ENCODE data around the gene CDH12. TPM values are rescaled to one million over a fixed set of nuclear protein-coding genes. Genes with fewer than 3 reads are reported as not detected.

CDH12 gene
- total RNA-seq, 4 donors from 2014 or later, result not detected

- no peak for DNase-seq (ENCODE audit: low spot score)
- TF ChIP-seq, protein P1, sequence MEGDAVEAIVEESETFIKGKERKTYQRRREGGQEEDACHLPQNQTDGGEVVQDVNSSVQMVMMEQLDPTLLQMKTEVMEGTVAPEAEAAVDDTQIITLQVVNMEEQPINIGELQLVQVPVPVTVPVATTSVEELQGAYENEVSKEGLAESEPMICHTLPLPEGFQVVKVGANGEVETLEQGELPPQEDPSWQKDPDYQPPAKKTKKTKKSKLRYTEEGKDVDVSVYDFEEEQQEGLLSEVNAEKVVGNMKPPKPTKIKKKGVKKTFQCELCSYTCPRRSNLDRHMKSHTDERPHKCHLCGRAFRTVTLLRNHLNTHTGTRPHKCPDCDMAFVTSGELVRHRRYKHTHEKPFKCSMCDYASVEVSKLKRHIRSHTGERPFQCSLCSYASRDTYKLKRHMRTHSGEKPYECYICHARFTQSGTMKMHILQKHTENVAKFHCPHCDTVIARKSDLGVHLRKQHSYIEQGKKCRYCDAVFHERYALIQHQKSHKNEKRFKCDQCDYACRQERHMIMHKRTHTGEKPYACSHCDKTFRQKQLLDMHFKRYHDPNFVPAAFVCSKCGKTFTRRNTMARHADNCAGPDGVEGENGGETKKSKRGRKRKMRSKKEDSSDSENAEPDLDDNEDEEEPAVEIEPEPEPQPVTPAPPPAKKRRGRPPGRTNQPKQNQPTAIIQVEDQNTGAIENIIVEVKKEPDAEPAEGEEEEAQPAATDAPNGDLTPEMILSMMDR (IDR thresholded peaks at IDR 0.05), result no peak
Measured at GRCh38 chr5:21931116-21931515, 922.0 kb downstream of the CDH12 start.

GRCh38 chr5:21919414-21920022 is 933.6 kb downstream of the CDH12 start:
- TF ChIP-seq, protein P1 (IDR thresholded peaks at IDR 0.05), result no peak
- ATAC-seq (ENCODE audit: low FRiP score) (no peak), DNase-seq (ENCODE audit: low spot score) (no peak)

More at GRCh38 chr5:21931116-21931515, 922.0 kb downstream of the CDH12 start:
- no peak for ATAC-seq (ENCODE audit: low FRiP score)

DNA sequence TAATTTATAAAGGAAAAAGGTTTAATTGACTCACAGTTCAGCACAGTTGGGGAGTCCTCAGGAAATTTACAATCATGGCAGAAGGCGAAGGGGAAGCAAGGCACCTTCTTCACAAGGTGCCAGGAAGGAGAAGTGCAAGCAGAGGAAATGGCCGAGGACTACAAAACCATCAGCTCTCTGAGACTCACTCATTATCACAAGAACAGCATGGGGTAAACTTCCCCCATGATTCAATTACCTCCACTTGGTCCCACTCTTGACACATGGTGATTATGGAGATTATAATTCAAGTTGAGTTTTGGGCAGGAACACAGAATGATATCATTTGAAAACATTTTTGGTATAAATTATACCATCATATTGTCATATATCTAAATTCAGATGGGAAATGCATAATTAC is 934.7 kb downstream of the CDH12 start:
- TF ChIP-seq, protein P1 (IDR thresholded peaks at IDR 0.05), result no peak
- ATAC-seq (ENCODE audit: low FRiP score), result no peak
- no peak for DNase-seq (ENCODE audit: low spot score)

- TF ChIP-seq, protein P1 (IDR thresholded peaks at IDR 0.05), result no peak
- DNase-seq (ENCODE audit: low spot score), result no peak
- no peak for ATAC-seq (ENCODE audit: low FRiP score)
Measured at GRCh38 chr5:21910731-21911130, 942.4 kb downstream of the CDH12 start.

- TF ChIP-seq, protein P1 (IDR thresholded peaks at IDR 0.05), result no peak
- no peak for ATAC-seq (ENCODE audit: low FRiP score)
- DNase-seq (ENCODE audit: low spot score), result no peak
Measured at GRCh38 chr5:21895766-21896350, 957.3 kb downstream of the CDH12 start.

DNA sequence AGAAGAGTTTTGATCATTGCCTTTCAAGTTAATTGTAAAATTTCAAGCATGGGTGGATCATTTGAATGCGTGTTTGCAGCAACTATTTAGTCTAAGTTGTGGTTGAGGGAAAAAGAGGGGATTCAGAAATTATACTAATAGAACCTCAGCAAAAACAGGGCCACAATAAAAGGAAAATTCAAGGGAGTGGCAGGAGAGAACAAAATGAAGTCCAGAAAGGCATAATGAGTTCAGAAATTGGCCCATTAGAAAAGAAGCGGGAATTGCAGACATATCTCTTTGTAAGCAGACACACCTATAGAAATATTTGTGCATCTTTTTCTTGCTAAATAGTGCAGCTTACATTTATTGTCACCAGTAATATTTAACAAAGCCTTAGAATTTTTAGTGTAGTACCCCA is 960.0 kb downstream of the CDH12 start:
- no peak for ATAC-seq (ENCODE audit: low FRiP score)
- TF ChIP-seq, protein P1 (IDR thresholded peaks at IDR 0.05), result no peak
- DNase-seq (ENCODE audit: low spot score), result no peak

- TF ChIP-seq, protein P1 (IDR thresholded peaks at IDR 0.05), result no peak
- ATAC-seq (ENCODE audit: low FRiP score) (no peak), DNase-seq (ENCODE audit: low spot score) (no peak)
Measured at GRCh38 chr5:21889581-21889980, 963.6 kb downstream of the CDH12 start.
